DMS 273 treated with DMSO at 0.1 percent for 48 hours (cell line): ENCODE results near the gene PDE4B.
"Not testable (repeated sequence)": the region's sequence is repeated elsewhere in the genome, so short reads cannot be mapped to it uniquely, and the experiment has no call there.

Source experiments
- DNase-seq: peaks from one replicate; lab custom pipeline; 2025; lab: John Stamatoyannopoulos, UW

Gene PDE4B

DNA sequence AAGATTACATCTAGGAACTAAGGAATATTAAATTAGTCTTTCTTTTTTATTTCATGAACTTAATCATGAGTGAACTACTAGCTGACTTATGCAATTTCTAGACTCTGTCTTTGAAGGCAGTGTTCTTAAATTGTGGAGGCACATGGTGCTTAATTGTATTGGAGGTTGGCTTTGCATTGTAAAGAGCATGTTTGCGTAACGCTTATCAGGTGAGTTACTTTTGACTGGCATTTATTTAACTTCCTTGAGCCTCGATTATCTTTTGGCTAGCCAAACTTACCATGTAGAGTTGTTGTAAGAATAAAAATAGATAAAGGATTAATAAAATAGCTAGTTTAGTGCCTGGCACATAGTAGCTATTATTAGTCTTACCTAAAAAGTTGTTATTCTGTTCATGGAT is 262.4 kb downstream of the PDE4B start:
- no peak for DNase-seq

DNA sequence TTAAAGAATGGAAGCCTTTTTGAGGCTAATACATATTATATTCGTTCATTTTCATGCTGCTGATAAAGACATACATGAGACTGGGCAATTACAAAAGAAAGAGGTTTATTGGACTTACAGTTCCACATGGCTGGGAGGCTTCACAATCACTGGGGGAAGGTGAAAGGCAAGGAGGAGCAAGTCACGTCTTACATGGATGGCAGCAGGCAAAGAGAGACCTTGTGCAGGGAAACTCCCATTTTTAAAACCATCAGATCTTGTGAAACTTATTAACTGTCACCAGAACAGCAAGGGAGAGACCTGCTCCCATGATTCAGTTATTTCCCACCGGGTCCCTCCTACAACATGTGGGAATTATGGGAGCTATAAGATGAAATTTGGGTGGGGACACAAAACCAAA is 264.8 kb downstream of the PDE4B start:
- not testable (repeated sequence) for DNase-seq

DNA sequence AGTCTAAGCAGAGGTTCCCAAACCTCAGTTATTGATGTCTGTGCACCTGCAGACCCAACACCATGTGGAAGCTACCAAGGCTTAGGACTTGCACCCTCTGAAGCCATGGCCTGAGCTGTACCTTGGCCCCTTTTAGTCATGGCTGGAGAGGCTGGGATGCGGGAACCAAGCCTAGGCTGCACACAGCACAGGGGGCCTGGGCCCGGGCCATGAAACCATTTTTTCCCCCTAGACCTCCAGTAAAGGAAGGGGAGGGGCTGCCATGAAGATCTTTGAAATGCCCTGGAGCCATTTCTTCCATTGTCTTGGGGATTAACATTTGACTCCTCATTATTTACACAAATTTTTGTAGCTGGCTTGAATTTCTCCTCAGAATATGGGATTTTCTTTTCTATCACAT is 265.9 kb downstream of the PDE4B start:
- no peak for DNase-seq

DNA sequence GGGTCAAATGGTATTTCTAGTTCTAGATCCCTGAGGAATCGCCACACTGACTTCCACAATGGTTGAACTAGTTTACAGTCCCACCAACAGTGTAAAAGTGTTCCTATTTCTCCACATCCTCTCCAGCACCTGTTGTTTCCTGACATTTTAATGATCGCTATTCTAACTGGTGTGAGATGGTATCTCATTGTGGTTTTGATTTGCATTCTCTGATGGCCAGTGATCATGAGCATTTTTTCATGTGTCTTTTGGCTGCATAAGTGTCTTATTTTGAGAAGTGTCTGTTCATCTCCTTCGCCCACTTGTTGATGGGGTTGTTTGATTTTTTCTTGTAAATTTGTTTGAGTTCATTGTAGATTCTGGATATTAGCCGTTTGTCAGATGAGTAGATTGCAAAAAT is 274.5 kb downstream of the PDE4B start:
- DNase-seq, result not testable (repeated sequence)

DNA sequence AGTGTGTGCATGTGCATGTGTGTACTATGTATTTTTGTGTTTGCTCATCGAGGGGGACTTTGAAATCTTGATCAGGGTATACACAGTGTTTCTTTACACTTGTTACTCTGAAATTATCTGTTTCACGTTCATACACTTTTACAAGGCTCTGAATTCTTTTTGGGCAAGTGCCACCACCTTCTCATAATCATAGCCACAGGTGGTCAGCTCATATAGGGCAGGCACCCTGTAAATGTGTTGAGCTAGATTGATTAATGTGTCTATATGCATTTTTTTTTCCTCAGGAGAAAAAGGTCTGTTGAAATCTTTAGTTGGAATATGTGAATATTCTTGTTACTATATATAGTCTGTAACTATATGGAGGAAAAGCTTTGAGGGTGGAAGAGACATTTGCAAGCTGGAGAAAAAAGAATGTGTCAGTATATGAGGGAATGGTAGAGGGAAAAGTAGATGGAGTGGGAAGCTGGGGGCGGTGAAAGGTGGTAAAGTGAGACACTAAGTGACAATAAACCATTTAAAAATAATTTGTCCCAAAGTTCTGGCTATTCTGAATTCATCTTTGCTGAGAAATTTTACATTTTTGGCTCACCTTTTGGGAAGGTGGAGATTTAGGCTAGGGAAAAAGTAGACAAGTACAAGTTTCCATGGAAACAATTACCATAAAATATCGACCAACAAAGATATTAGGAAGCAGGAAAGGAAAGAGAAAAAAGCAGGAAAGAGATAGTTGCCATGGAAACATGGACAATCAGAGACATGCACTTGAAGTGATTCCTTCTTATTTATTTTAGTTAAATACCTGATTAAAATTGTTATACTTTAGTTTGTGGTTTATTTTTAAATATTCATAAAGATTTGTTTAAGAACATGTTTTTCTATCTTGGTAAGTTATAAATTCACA is 277.5 kb downstream of the PDE4B start:
- DNase-seq, result no peak

DNA sequence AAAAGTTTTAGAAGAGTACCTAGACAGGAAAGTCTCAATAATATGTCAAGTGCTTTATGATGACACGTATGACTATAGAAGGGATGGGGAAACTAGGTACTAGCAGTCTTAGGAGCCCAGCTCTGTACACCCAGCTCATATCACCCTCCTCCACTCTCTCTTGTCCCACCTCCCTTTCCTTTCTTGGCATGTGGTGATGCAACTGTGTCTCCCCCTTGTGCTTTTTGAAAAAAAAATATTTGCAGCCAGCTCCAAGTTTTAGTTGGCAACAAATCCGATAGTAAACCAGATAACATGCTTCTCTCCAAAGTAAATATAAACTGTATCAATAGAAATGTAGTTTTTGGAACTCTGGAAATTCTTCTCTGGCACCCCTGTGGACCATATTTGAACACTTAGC is 280.7 kb downstream of the PDE4B start:
- DNase-seq, result no peak

DNA sequence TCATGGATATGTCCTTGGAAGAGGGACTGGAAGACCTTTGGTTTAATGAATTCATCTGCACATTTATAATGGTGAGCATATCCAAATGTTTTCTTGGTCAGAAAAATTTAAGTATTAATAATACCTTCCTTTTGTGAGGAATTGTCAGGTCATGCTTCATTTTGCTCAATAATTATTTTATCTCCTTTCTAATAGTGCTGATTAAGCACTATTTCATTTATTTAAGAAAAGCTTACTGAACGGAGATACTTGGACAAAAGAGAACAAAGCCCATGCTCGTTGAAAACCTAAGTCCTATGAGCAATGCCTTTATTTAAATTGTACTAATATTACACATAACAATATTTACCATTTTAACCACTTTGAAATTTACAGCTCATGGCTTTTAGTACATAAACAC is 281.5 kb downstream of the PDE4B start:
- DNase-seq, result no peak

DNA sequence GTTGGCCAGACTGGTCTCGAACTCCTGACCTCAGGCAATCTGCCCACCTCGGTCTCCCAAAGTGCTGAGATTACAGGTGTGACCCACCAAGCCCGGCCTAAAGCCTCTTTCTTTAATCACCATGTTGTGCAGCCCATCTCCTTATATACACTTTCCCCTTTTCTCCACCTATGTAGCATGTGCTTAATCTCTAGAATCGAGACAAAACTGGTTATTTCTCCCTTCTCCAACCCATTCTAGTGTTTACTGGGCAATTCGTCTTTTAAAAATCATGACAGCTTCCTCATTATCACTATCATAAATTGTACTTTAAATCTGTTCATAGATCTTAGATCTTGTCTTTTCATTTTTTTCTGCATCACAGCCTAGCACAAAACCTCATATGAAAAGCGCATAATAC is 285.7 kb downstream of the PDE4B start:
- DNase-seq, result no peak

DNA sequence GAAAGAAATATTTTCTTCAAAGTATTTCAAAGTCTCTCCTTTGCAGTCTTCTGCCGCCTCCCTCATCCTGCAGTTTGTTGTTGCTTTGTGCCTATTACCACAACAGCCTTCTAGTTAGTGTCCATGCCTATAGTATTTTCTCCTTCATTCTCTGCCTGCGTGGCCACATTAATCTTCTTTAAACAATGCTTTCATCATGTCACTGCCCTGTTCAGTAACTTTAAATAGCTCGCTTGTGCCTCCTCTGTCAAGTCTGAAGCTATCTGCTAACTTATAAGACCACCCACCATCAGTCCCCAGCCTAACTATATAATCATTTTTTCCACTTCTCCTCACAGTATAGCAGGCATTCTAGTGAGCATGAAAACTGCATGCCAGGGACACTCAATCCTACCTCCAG is 290.3 kb downstream of the PDE4B start:
- no peak for DNase-seq

DNA sequence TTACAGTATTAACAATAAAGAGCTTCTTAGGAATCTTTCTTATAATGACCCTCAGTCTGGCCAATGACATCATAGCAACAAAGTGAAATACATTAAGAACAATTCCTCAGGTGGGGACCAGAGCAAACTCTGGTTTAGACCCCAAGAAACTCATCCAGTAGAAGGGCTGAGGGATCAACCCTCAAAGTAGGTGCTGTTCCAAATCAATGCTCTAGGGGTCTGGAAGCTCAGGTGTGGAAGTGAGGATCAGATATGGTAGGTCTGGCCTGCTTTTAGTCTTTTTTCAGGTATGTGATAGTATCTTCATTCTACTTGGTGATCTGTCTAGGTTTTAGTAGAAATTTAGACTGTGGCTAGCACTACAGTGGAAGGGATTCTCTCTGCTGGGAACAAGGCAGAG is 291.7 kb downstream of the PDE4B start:
- DNase-seq, result no peak

DNA sequence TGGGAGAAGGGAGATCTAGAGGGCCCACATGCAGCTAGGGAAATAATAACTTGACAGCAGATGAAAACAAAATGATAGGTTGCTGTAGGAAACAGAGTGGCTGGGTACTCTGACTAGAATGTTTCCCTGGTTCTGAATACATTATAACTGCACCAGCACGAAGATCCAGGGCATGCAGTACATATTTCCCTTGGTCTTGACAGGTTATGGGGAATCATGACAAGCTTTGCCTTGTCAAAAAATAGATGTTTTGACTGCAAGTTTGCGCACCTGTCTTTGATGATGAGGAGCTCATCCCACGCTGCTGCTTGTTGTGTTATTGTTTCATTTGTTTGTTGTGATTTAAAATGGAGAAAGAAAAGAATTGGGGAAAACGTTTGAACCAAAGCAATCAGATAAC is 292.9 kb downstream of the PDE4B start:
- DNase-seq, result no peak

DNA sequence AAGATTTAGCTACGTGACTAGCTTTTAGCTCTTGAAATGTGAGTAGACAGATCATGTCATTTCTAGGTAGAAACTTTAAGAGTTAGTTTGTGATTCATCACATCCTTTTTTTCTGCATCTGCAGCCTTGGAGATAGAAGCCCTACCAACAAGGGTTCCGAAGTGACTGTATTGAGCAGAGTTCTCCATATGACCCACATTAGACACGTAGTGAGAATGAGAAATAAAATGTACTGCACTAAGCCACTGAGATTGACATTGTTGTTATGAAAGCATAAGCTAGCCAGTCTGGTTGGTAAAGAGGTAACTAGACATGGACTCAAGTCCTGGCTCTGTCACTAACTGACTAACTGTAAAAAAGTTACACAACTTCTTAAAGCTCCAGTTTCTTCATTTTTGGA is 296.1 kb downstream of the PDE4B start:
- no peak for DNase-seq

DNA sequence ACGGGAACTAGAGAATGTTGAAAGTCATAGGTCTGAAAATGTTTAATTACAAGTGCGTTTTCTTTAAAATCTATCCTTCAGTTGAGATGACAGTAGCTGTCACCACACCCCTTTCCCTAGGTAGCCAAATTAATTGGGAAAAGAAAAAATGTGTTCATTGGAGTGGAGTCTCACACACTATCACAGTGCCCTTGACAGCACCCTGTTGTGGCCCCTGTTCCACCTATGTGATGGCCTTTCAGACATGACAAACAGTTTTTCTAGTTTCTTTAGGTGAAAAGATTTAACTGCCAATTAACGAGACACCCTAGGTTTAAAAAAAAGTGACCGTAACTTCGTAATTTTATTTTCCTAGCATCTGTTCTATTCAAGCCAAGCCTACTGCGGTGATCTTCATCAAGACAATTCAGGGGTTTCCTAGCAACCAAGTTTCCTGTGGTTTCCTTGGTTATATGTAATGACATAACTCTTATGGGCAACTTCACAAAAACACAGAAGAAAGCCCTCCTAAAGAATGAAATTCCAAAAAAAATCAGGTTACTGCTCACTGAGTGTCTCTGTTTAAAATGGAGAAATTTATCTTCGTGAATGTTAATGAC is 298.3 kb downstream of the PDE4B start:
- no peak for DNase-seq

DNA sequence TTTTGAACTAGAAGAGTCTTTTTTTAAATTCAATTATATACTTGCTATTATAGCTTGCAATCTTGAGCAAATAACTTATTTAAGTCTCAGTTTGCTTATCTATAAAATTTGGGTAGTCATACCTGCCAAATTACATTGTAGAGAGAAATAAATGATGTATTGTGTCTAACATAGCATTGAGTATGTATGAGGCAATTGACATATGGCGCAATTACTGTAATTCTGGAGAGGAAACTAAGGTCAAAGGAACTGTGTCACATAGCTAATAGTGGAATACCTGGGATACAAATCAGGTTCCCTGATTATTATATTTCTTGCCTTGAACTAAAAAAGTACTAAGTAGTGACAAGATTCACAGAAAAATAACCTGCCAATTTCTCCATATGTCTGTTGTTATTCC is 302.5 kb downstream of the PDE4B start:
- no peak for DNase-seq

DNA sequence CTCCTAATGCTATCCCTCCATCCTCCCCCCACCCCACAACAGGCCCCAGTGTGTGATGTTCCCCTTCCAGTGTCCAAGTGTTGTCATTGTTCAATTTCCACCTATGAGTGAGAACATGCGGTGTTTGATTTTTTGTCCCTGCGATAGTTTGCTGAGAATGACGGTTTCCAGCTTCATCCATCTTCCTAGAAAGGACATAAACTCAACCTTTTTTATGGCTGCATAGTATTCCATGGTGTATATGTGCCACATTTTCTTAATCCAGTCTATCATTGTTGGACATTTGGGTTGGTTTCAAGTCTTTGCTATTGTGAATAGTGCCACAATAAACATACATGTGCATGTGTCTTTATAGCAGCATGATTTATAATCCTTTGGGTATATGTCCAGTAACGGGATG is 308.3 kb downstream of the PDE4B start:
- not testable (repeated sequence) for DNase-seq

DNA sequence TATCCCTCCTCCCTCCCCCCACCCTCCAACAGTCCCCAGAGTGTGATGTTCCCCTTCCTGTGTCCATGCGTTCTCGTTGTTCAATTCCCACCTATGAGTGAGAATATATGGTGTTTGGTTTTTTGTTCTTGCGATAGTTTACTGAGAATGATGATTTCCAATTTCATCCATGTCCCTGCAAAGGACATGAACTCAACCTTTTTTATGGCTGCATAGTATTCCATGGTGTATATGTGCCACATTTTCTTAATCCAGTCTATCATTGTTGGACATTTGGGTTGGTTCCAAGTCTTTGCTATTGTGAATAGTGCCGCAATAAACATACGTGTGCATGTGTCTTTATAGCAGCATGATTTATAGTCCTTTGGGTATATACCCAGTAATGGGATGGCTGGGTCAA is 311.4 kb downstream of the PDE4B start:
- DNase-seq, result not testable (repeated sequence)

DNA sequence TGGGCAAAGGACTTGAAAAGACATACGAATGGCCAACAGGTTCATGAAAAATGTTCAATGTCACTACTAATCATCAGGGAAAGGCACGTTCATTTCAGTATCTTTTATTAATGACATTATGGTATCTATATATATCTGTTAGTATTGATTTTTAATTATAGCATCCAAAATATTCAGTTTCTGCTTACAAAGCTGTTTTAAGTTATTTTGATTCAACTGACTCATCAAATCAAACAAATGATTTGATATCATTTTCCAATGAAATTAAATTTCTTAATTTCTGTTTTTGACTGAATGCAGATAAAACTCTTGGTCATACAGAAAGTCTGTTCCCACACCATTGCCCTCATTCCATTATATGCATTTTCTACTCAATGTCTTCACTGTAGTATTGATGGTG is 315.9 kb downstream of the PDE4B start:
- DNase-seq, result no peak

DNA sequence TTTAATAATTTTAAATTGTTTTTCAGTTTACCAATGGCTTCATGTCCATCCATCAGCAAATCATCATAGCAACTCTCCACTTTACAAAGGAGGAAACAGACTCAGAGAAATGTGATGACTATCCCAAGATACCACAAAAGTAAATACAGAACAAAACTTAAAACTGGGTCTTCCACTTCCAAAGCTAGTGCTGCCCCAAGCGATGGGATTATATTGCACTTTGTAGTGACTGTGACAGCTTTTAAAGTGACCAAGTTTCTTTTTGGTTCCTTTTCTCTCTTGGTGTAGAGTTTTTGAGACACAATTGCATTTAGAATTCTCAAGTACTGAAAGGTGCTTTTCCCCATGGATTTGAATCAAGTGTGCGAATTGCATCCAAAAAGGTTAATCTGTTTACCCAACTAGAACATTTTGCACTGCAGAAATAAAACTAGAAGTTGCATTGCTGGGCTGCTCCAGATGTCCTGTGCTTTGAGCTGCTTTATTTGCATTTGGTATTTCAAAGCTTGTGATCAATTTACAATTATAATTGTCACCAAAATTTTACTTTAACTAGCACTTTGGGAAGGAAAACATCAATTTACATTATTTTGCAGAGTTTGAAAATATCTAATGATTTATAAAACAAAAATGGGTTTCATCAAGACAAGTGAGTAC is 320.2 kb downstream of the PDE4B start:
- DNase-seq, result no peak

DNA sequence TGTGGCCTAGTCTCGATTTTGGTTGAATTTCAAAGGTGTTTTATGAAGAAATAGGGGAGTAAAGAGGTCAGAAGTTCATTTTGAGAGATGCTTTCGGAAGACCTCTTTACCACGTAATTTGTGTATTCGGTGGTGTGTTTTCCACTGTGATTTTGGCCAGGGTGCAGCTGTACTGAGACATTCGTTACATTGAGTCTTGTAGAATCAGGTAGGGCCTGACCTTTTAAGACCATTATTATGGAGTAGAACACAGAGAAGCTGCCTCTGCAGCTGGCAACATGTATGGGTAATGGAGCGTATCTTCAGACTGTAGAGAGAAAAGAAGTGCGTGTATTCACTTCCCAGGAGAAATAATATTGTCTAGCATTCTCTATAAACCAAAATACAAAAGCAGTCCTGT is 326.5 kb downstream of the PDE4B start:
- DNase-seq, result no peak

DNA sequence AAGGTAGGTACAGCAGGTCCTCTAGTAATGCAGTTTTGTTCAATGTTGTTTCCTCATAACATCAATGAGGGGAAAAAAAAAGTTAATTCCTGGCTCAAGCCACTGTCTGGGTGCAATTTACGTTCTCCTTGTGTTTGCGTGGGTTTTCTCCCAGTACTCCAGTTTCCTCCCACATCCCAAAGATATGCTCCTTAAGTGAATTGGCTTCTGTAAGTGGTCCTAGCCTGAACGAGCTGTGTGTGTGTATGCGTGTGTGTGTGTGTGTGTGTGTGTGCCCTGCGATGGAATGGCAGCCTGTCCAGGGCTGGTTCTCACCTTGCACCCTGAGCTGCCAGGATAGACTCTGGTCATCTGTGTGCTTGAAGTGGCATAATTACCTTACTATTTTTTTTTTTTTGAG is 332.0 kb downstream of the PDE4B start:
- no peak for DNase-seq

DNA sequence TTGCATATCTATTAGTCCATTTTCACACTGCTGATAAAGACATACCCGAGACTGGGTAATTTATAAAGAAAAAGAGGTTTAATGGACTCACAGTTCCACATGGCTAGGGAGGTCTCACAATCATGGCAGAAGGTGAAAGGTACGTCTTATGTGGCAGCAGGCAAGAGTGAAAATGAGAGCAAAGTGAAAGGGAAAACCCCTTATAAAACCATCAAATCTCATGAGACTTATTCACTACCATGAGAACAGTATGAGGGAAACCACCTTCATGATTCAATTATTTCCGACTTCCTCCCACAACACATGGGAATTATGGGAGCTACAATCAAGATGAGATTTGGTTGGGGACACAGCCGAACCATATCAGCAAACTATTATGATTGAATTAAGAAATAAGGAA is 335.9 kb downstream of the PDE4B start:
- not testable (repeated sequence) for DNase-seq

DNA sequence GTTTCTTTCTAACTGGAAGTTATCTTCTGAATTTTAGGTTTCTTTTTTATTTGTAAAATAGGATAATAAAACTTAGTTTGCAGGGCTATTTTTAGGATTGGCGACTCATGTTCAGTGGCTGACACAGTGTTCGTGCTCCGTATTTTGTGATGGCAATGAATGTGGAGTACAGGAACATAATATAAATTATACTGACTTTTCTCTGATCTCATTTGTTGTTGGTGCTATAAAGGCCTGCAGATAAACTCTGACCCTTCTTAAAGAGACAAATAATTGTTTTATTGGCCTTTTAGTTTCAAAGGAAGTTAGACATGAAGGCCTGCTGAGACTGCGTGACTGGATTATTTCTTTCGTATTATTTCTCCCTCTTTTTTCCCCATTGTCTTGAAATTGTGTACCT is 339.6 kb downstream of the PDE4B start:
- DNase-seq, result no peak

DNA sequence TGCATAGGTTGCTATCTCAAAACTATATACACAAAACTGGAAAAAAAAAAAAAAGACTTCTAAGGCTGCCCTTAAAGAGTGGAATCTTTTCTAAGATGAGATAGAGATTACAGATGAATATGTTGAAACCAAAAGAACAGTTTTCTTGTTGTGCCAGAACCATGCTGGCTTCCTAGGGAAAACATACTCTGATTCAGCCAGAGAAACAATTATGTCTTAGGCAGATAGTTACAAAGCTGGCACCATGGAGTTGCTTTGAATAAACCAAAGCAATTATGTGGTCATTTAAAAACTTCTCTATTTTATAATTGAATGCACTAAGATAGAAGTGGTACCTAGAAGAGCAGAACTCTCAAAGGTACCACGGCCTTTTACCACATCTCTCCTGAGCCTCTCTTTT is 341.3 kb downstream of the PDE4B start:
- DNase-seq, result no peak
